ENCODE data around the gene AFMID.

Gene AFMID

DNA sequence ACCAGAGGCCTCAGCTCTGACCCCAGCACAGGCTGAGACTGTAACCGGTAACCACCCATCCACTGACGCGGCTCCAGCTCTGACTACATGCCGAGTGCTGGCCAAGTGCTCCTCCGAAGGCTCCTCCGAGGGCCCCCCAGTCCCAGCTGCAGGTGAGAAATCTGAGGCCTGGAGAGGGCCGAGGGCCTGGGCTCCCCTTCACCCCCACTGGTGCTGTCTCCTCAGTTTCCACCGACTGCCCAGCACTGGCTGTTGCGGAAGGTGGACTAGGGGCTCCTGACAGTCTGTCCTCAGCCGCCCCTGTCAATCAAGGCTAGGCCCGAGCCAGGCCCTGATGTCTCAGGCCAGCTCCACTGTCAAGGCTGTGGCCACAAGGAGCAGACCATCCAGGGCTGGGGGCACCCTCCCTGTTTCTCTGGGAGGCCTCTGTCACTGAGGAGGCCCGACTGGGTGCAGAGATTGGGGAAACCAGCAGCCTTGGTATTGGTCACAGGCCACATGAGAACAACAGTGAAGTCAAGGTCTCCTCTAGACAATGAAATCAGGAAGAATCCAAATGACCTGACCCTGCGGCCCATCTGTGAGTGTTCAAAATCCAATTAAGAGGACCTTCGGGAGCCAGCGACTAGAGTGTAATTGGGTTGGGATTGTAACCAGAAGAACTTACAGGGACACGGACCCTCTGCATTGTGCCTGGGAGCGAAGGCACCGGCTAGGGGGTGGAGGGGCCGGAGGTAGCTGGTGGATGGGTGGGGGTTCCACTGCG, 49.4 kb downstream of the AFMID start:
- TF ChIP-seq, protein P1, sequence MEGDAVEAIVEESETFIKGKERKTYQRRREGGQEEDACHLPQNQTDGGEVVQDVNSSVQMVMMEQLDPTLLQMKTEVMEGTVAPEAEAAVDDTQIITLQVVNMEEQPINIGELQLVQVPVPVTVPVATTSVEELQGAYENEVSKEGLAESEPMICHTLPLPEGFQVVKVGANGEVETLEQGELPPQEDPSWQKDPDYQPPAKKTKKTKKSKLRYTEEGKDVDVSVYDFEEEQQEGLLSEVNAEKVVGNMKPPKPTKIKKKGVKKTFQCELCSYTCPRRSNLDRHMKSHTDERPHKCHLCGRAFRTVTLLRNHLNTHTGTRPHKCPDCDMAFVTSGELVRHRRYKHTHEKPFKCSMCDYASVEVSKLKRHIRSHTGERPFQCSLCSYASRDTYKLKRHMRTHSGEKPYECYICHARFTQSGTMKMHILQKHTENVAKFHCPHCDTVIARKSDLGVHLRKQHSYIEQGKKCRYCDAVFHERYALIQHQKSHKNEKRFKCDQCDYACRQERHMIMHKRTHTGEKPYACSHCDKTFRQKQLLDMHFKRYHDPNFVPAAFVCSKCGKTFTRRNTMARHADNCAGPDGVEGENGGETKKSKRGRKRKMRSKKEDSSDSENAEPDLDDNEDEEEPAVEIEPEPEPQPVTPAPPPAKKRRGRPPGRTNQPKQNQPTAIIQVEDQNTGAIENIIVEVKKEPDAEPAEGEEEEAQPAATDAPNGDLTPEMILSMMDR (IDR thresholded peaks at IDR 0.05; ENCODE audit: low read depth, low read length, missing control alignments) = no peak
- no peak for DNase-seq (ENCODE audit: low read depth)
- no peak overlapping the region for H3K4me3 ChIP-seq (ENCODE audit: low read depth, low read length)

DNA sequence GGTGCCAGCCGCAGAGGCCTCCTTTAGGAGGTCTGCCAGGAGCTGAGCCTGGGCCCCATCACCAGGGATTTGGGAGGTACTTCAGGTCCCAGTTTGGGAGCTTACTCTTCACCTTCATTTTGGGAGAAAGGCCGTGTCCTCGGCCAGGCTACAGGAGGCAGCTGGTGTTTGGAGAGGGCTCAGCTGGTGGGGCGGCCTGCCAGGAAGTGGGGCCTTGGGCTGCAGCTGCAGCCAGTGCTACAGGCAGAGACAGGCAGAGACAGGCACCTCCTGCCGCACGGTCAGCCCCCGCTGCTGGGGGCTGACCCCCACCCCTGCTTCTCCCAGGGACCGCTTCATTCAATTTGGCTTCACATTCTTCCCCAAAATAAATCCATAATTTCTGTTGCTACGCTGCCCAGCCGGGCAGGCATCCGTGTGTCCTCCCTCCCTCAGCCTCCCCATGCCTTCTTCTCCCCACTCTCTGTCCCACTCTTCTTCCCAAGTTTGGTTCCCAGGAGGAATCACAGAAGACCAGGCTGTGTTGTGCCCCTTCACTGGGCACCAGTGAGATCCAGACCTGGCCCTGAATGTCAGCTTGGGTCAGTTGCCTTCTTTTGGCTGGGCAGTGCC, 50.3 kb downstream of the AFMID start:
- DNase-seq (ENCODE audit: low read depth) = no peak
- H3K4me3 ChIP-seq (ENCODE audit: low read depth, low read length) = no peak overlapping the region
- TF ChIP-seq, protein P1 (IDR thresholded peaks at IDR 0.05; ENCODE audit: low read depth, low read length, missing control alignments) = no peak

DNA sequence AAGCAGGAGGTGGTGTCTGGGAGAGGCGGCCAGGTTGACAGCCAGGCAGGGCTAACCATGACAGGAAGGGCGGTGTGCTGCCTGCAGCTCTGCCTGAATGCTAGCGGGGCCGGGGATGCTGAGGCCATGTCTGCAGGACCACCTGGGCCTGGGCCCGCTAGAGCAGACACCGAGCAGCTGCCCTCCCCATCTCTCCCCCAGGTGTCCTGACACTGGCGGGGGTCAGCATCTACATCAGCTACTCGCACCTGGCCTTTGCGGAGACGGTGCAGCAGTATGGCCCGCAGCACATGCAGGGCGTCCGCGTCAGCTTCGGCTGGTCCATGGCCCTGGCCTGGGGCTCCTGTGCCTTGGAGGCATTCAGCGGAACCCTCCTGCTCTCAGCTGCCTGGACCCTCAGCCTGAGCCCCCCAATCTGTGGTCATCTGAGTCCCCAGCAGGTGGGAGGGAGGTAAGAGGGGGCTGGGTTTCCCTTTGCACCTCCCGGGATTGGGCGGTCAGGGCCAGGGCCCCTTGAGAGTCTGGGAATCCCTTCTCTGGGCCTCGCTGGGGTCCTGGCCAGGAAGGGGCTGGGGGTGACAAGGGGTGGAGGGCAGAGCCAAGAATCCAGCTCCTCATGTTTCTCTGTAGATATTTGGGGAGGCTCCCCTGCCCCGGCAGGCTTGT, 51.8 kb downstream of the AFMID start:
- DNase-seq (ENCODE audit: low read depth) = no peak
- H3K4me3 ChIP-seq (ENCODE audit: low read depth, low read length) = no peak overlapping the region
- TF ChIP-seq, protein P1 (IDR thresholded peaks at IDR 0.05; ENCODE audit: low read depth, low read length, missing control alignments) = no peak

DNA sequence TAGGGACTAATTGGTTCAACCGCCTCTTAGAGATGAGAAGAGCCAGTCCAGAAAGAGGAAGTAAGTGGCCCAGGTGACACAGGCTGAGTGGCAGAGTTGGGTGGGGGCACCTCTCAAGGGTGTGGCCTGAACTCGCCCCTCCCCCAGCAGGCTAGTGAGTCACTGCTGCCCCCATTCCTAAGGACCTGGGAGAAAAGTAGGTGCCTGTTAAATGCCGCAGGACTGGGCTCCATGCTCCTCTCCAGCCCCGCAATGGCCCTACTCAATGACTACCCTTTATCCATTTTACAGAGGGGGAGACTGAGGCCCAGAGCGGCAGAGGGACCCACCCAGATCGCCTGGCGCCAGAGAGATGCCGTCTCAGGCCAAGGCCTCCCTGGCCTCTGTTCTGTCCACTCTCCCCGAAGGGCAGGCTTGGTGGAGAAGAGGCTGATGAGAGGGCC, 52.3 kb downstream of the AFMID start:
- TF ChIP-seq, protein P1 (IDR thresholded peaks at IDR 0.05; ENCODE audit: low read depth, low read length, missing control alignments) = no peak
- no peak overlapping the region for H3K4me3 ChIP-seq (ENCODE audit: low read depth, low read length)
- DNase-seq (ENCODE audit: low read depth) = no peak

DNA sequence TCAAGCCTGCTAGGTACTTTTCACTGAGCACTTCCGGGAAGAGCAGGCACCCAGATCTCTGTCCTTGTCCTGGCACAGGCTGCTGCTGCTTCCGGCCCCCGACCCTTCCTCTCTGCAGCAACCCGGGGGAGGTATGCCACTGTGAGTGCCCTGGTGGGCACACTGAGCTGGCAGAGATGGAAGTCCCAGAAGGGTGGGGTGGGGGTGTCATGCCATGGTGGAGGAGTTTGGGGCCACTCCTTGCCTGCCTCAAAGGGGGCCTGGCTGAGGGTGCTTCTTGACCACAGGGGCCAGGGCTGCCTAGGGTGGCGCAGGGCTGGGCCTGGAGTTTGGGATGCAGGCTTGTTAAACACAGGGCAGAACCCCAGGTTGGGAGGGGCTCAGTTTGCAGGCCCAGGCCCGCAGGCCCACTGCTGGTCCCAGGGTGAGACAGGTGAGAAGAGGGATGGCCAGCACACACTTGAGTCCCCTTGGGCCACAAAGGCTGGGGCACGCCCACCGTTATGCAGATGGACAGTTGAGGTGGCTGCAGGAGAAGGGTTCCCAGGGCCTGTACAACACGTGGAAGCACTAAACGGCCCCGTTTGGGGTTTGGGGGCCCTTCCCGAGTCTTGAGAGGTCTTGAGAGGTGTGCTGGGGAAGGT, 53.0 kb downstream of the AFMID start:
- no peak for DNase-seq (ENCODE audit: low read depth)
- no peak overlapping the region for H3K4me3 ChIP-seq (ENCODE audit: low read depth, low read length)
- TF ChIP-seq, protein P1 (IDR thresholded peaks at IDR 0.05; ENCODE audit: low read depth, low read length, missing control alignments) = no peak

DNA sequence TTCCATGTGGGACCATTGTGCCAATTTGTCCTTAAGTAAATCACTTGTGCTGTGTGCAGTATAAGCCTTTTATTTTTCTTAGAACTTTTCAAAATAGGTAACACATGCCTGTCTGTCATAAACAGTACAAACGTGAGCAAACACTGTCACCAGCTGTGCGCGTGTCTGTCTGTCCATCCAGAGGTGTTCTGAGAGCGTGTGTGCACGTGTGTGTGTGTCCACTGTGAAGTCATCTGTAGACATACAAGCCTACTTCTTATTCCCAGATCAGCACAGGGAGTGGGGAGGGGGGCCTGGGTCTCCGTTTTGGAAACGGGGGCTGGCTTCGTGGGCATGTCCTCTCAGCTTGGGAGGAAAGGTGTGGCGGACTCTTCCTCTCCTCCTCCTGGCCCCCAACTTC, 53.7 kb downstream of the AFMID start:
- TF ChIP-seq, protein P1 (IDR thresholded peaks at IDR 0.05; ENCODE audit: low read depth, low read length, missing control alignments) = no peak
- DNase-seq (ENCODE audit: low read depth) = no peak

More for the DNA sequence above, 53.7 kb downstream of the AFMID start:
- no peak overlapping the region for H3K4me3 ChIP-seq (ENCODE audit: low read depth, low read length)

Data from GM12864 (cell line).